K562 (cell line): Measurements from ENCODE around the gene PXDC1. TPM values are rescaled to one million over a fixed set of nuclear protein-coding genes. Genes with fewer than 3 reads are reported as not detected.

Experiments
- ATAC-seq: fragments of 200-7000 bp; cut with Tn5 transposase; 3 replicates; pipeline ENCODE4 v1.9.1; 2020; ENCODE audit warnings: moderate library complexity
- BruUV-seq: library from RNA; stranded (reverse); fragments of 400-500 nt; replicated peaks from 2 replicates; lab custom pipeline; 2021; lab: Mats Ljungman, UMichigan
- CTCF ChIA-PET: fragments of 300-600 bp; formaldehyde crosslinking; extraction: SDS; loops from one replicate; lab custom pipeline; 2021; ENCODE audit warnings: low intra/inter-chr PET ratio; lab: Yijun Ruan, JAX
- POLR2A ChIA-PET: fragments of 300-600, 350-650 bp; sonication (Branson Sonifier 250); formaldehyde crosslinking; extraction: SDS; loops from one replicate; lab custom pipeline; 2021; ENCODE audit warnings: antibody characterized with exemption, inconsistent platforms; lab: Yijun Ruan, JAX
- DNase-seq, 4 experiments: peaks; one replicate each; pipeline versions ENCODE4 v3.0.0 to v3.0.0-alpha.2; 2011 to 2018; ENCODE audit warnings: low spot score in 3 of 4, mixed read lengths in 3 of 4; ENCODE audit errors: extremely low read depth in 1 of 4
- FAIRE-seq: peaks from 2 replicates; lab custom pipeline; 2011; peaks lifted over from hg19 to GRCh38; lab: Jason Lieb, UNC
- H2AFZ ChIP-seq: 2 replicates; pipeline ENCODE4 v1.6.0; 2011; ENCODE audit warnings: low read depth, low read length, control low read depth, inconsistent platforms
- H3K27ac ChIP-seq: fragments of 200-600 bp; 3 replicates; pipeline ENCODE4 v1.8.0; 2011; ENCODE audit warnings: low read depth, mild to moderate bottlenecking, control low read depth, inconsistent platforms, low read length, moderate library complexity, mixed read lengths; ENCODE audit errors: extremely low read depth
- H3K27me3 ChIP-seq, 2 experiments: fragments of 300-600 bp in 1 of 2; 2 replicates in 1 of 2; 3 replicates in 1 of 2; pipeline versions ENCODE4 v1.6.0 to v1.8.0; 2011; ENCODE audit warnings: inconsistent platforms in 2 of 2, low read length in 2 of 2, mild to moderate bottlenecking in 1 of 2, mixed read lengths in 1 of 2, moderate library complexity in 1 of 2; ENCODE audit not compliant: control insufficient read depth in 2 of 2, insufficient read depth in 2 of 2
- H3K36me3 ChIP-seq: fragments of 300-600 bp; 3 replicates; pipeline ENCODE4 v1.8.0; 2011; ENCODE audit warnings: mild to moderate bottlenecking, low read length, inconsistent platforms; ENCODE audit not compliant: control insufficient read depth, insufficient read depth
- H3K4me1 ChIP-seq, 2 experiments: fragments of 200-600 bp in 1 of 2; replicated peaks in 1 of 2; 2 replicates in 1 of 2; 3 replicates in 1 of 2; pipeline versions ENCODE4 v1.5.1 to v1.8.0; 2011; ENCODE audit warnings: inconsistent platforms in 2 of 2, low read length in 2 of 2, mild to moderate bottlenecking in 1 of 2, mixed read lengths in 1 of 2, moderate library complexity in 1 of 2; ENCODE audit not compliant: control insufficient read depth in 2 of 2, insufficient read depth in 2 of 2
- H3K4me2 ChIP-seq: 2 replicates; pipeline ENCODE4 v1.6.1; 2011; ENCODE audit warnings: low read length, control low read depth, inconsistent platforms, mixed read lengths; ENCODE audit not compliant: insufficient read depth
- H3K4me3 ChIP-seq: fragments of 200-600 bp; sonication (generic), shearing (Covaris generic); 2 replicates; pipeline ENCODE4 v1.5.1; 2016; ENCODE audit warnings: control low read depth, inconsistent platforms
- H3K79me2 ChIP-seq: fragments of 200-600 bp; 3 replicates; pipeline ENCODE4 v1.8.0; 2011; ENCODE audit warnings: low read length, inconsistent platforms; ENCODE audit not compliant: control insufficient read depth, insufficient read depth
- H3K9ac ChIP-seq, 2 experiments: 2 replicates each; pipeline versions ENCODE4 v1.6.0 to v1.6.1; 2011; ENCODE audit warnings: low read depth in 2 of 2, low read length in 2 of 2, control low read depth in 1 of 2, inconsistent platforms in 1 of 2, mild to moderate bottlenecking in 1 of 2, mixed read lengths in 1 of 2; ENCODE audit not compliant: insufficient read depth in 1 of 2
- H3K9me1 ChIP-seq: one replicate; pipeline ENCODE4 v1.6.0; 2011; ENCODE audit warnings: inconsistent platforms, mild to moderate bottlenecking, low read length, moderate library complexity; ENCODE audit not compliant: control insufficient read depth, insufficient read depth
- H3K9me3 ChIP-seq: replicated peaks from 2 replicates; pipeline ENCODE4 v1.5.1; 2011; ENCODE audit warnings: low read depth, low read length, inconsistent platforms; ENCODE audit not compliant: control insufficient read depth, insufficient read depth
- H4K20me1 ChIP-seq: replicated peaks from 2 replicates; pipeline ENCODE4 v1.6.1; 2011; ENCODE audit warnings: low read length, inconsistent platforms, mixed read lengths; ENCODE audit not compliant: control insufficient read depth, insufficient read depth
- DDX20 ChIP-seq: fragments of 450-650 bp; IDR thresholded peaks from 2 replicates; pipeline ENCODE4 v1.6.1; 2016; ENCODE audit warnings: missing genetic modification characterization, low read depth, mild to moderate bottlenecking, missing compliant biosample characterization, moderate library complexity
- E4F1 ChIP-seq: fragments of 250-450 bp; sonication (Bioruptor Pico); IDR thresholded peaks from 2 replicates; pipeline ENCODE4 v1.5.0; 2021; ENCODE audit warnings: mild to moderate bottlenecking, borderline replicate concordance
- EHMT2 ChIP-seq: fragments of 450-650 bp; IDR thresholded peaks from 2 replicates; pipeline ENCODE4 v1.6.1; 2018; ENCODE audit warnings: antibody characterized with exemption
- FUS ChIP-seq: fragments of 200-400 bp; formaldehyde crosslinking; optimal IDR thresholded peaks from 2 replicates; pipeline ENCODE3; 2017; ENCODE audit warnings: low read depth, low read length
- KLF6 ChIP-seq: fragments of 250-450 bp; sonication (Bioruptor Pico); IDR thresholded peaks from 2 replicates; pipeline ENCODE4 v1.4.0; 2020; ENCODE audit warnings: mild to moderate bottlenecking, moderate library complexity, borderline replicate concordance
- MECOM ChIP-seq: fragments of 250-450 bp; sonication (Bioruptor Pico); IDR thresholded peaks from 2 replicates; pipeline ENCODE4 v1.8.0; 2022; ENCODE audit warnings: inconsistent platforms
- NELFE ChIP-seq: IDR thresholded peaks from 2 replicates; pipeline ENCODE4 v1.6.1; 2011; ENCODE audit warnings: mild to moderate bottlenecking; ENCODE audit not compliant: insufficient read depth, insufficient read length
- SNIP1 ChIP-seq: fragments of 450-650 bp; IDR thresholded peaks from 2 replicates; pipeline ENCODE4 v1.7.1; 2017; ENCODE audit warnings: low read depth, mild to moderate bottlenecking
- TBL1XR1 ChIP-seq, 2 experiments: IDR thresholded peaks; 2 replicates each; pipeline ENCODE4 v1.6.1; 2012; ENCODE audit warnings: improper control_type of control experiment in 2 of 2, low read length in 2 of 2, mild to moderate bottlenecking in 1 of 2
- TEAD2 ChIP-seq: fragments of 450-650 bp; IDR thresholded peaks from 2 replicates; pipeline ENCODE4 v1.6.1; 2016; ENCODE audit warnings: missing genetic modification characterization, control low read depth, missing compliant biosample characterization
- WHSC1 ChIP-seq: IDR thresholded peaks from one replicate; pipeline ENCODE4 v1.6.1; 2012; ENCODE audit warnings: low read length, control low read depth, inconsistent platforms
- XRCC3 ChIP-seq: fragments of 450-650 bp; IDR thresholded peaks from 2 replicates; pipeline ENCODE4 v1.6.1; 2017; ENCODE audit warnings: mild to moderate bottlenecking, moderate library complexity
- XRCC4 ChIP-seq: IDR thresholded peaks from one replicate; pipeline ENCODE4 v1.6.1; 2011; ENCODE audit not compliant: insufficient read depth, insufficient read length; ENCODE audit errors: extremely low read depth
- ZNF124 ChIP-seq: sonication (generic); formaldehyde crosslinking; IDR thresholded peaks from 2 replicates; pipeline ENCODE4 v1.8.1; 2022; ENCODE audit warnings: missing genetic modification reagents
- ZNF347 ChIP-seq: fragments of 450-650 bp; formaldehyde crosslinking; IDR thresholded peaks from 2 replicates; pipeline ENCODE4 v1.4.0; 2020; ENCODE audit warnings: low read depth, mild to moderate bottlenecking, moderate library complexity
- ZNF408 ChIP-seq: fragments of 250-450 bp; sonication (Bioruptor Pico); IDR thresholded peaks from 2 replicates; pipeline ENCODE4 v1.4.0; 2020; ENCODE audit warnings: low read depth, mild to moderate bottlenecking, moderate library complexity
- ZNF707 ChIP-seq: fragments of 250-450 bp; sonication (Bioruptor Pico); conservative IDR thresholded peaks from 2 replicates; pipeline ENCODE4 v1.8.0; 2022; ENCODE audit warnings: inconsistent platforms, mild to moderate bottlenecking, moderate library complexity
- WGBS: fragments of 100-300 bp; shearing (Covaris generic); methylation state at CpG from one replicate; pipeline ENCODE4 v1.1.6; 2016; ENCODE audit warnings: low coverage, mixed read lengths; ENCODE audit not compliant: insufficient coverage; ENCODE audit errors: missing lambda C conversion rate; 5-methylcytosine and 5-hydroxymethylcytosine counted together
- in situ Hi-C: fragments of 300-500 bp; cut with MboI; formaldehyde crosslinking; loops from 4 replicates; pipeline ENCODE4 v1.15.0; 2018; ENCODE audit warnings: inconsistent platforms, mixed read lengths
- intact Hi-C: fragments of 100-400 bp; cut with micrococcal nuclease; formaldehyde crosslinking; loops from 2 replicates; pipeline ENCODE4 v1.14.2; 2022
- polyA plus RNA-seq, 8 experiments: library from polyadenylated mRNA; depleted of rRNA in 4 of 8; stranded (reverse) in 5 of 8; unstranded in 3 of 8; fragments of >200 nt; fragmentation: Nextera tagmentation in 2 of 8; fragmentation: Illumina TruSeq in 1 of 8; extraction: Ambion mirVana in 2 of 8; extraction: Trizol in 1 of 8; gene quantifications; 2 replicates each; pipeline versions ENCODE4 v1.2.1 to v1.2.3, GENCODE V29; 2011 to 2014; ENCODE audit warnings: inconsistent platforms in 1 of 8, missing spikeins in 1 of 8
- total RNA-seq, 7 experiments: library from RNA; depleted of rRNA in 6 of 7; stranded (reverse); fragments of >200 nt in 6 of 7; fragmentation: Illumina TruSeq in 2 of 7; extraction: Trizol in 2 of 7; gene quantifications; 2 replicates each; pipeline versions ENCODE4 v1.2.1 to v1.2.3, GENCODE V29; 2011 to 2021; ENCODE audit warnings: low replicate concordance in 1 of 7
- TF ChIP-seq, protein P1 (sequence below), 2 experiments: IDR thresholded peaks; 2 replicates each; pipeline ENCODE4 v1.6.1; 2011; ENCODE audit warnings: borderline replicate concordance in 1 of 2, control low read depth in 1 of 2, low read depth in 1 of 2, low read length in 1 of 2, mild to moderate bottlenecking in 1 of 2, mixed read lengths in 1 of 2, moderate library complexity in 1 of 2; ENCODE audit not compliant: insufficient read depth in 1 of 2, insufficient read length in 1 of 2, poor library complexity in 1 of 2, severe bottlenecking in 1 of 2; ENCODE audit errors: extremely low read depth in 1 of 2
- TF ChIP-seq, protein P2 (sequence below), 3 experiments: fragments of 200-800 bp in 1 of 3; sonication (Bioruptor generic) in 1 of 3; sonication (generic) in 1 of 3; formaldehyde crosslinking in 1 of 3; IDR thresholded peaks; 2 replicates each; pipeline versions ENCODE4 v1.6.1 to v1.8.0; 2016 to 2022; ENCODE audit warnings: mild to moderate bottlenecking in 2 of 3, missing compliant biosample characterization in 2 of 3, missing genetic modification characterization in 2 of 3, missing genetic modification reagents in 1 of 3

Gene PXDC1
- total and polyA plus RNA-seq, 9 of the 15 experiments (the other 6 are each of a cell fraction or from before 2014, with no cell fraction given) = 0.09 to 0.33 (median 0.16) TPM; not detected in 5

DNA sequence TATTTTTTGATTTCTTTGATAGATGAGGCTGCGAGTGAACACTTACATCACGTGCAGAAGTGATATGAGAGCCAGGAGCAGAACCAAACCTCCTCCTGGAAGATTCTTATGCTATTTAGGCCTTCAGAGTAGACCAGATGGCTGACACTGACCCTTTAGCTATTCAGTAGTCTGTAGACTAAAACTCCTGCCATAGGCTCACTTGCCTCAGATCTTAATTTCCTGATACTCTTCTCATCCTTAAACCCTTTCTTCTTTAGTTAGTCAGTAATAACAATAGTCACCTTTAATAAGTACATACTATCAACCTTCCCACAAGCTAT lies 45.2 kb upstream of the PXDC1 start:
- Histone ChIP-seq H3K9ac (no peak overlapping the region), H3K4me1 (no peaks in the 10 kb centered on the region), H3K36me3 (no peaks in the 10 kb centered on the region), H3K27ac (no peak overlapping the region), H3K27me3 (peaks cover 39 to 60% of the 10 kb centered on the region in 2 experiments), H3K9me3 (no peaks in the 10 kb centered on the region), H2AFZ (no peak overlapping the region), H3K9me1 (no peaks in the 10 kb centered on the region), H4K20me1 (0 out of 2 replicates have a peak, but pooled peaks cover 4% of the 10 kb centered on the region), H3K4me3 (no peak overlapping the region), H3K79me2 (no peaks in the 10 kb centered on the region), H3K4me2 (no peak overlapping the region)
- in situ Hi-C loops = no loop called here
- no peak for ATAC-seq
- no peak for DNase-seq
- BruUV-seq = no TSS peak
- WGBS = 0% methylated on average over 2 of the region's 2 CpGs
- intact Hi-C loops = no loop called here
- ChIA-PET POLR2A (interaction anchor here (0.9 kb wide), 1 partner anchor 9 kb away, joined by 4 read pairs; no protein-coding TSS in a partner anchor), CTCF (no interaction called here)
- FAIRE-seq = no peak
- TF ChIP-seq TEAD2 (no peak), SNIP1 (no peak), XRCC3 (no peak), WHSC1 (no peak), KLF6 (CRISPR knock-in tag) (no peak), EHMT2 (no peak), ZNF347 (CRISPR knock-in tag) (no peak), ZNF408 (CRISPR knock-in tag) (no peak), MECOM (CRISPR knock-in tag) (no peak), FUS (no peak), E4F1 (no peak), XRCC4 (no peak), ZNF124 (CRISPR knock-in tag) (no peak), ZNF707 (no peak), DDX20 (no peak), NELFE (no peak), TBL1XR1 (IDR thresholded peaks at IDR 0.05; ENCODE audit: low read length in 2 of 2) (no peak)
- TF ChIP-seq, protein P1, sequence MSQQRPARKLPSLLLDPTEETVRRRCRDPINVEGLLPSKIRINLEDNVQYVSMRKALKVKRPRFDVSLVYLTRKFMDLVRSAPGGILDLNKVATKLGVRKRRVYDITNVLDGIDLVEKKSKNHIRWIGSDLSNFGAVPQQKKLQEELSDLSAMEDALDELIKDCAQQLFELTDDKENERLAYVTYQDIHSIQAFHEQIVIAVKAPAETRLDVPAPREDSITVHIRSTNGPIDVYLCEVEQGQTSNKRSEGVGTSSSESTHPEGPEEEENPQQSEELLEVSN (IDR thresholded peaks at IDR 0.05; ENCODE audit: borderline replicate concordance in 1 of 2, extremely low read depth in 1 of 2, insufficient read depth in 1 of 2, insufficient read length in 1 of 2, low read depth in 1 of 2, low read length in 1 of 2, poor library complexity in 1 of 2, severe bottlenecking in 1 of 2) = no peak
- TF ChIP-seq, protein P2, sequence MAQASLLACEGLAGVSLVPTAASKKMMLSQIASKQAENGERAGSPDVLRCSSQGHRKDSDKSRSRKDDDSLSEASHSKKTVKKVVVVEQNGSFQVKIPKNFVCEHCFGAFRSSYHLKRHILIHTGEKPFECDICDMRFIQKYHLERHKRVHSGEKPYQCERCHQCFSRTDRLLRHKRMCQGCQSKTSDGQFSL (CRISPR knock-in tag; IDR thresholded peaks at IDR 0.05) = no peak
- TF ChIP-seq, protein P2 (tag; IDR thresholded peaks at IDR 0.05) = no peak
